Endothelial cell (in vitro differentiated cells): Measurements from ENCODE around the gene PEX16. TPM values are rescaled to one million over a fixed set of nuclear protein-coding genes. Genes with fewer than 3 reads are reported as not detected.

ENCODE experiments used
- DNase-seq: peaks from one replicate; pipeline ENCODE4 v3.0.0; 2021; ENCODE audit warnings: low spot score
- H3K27ac Mint-ChIP-seq: one replicate; pipeline ENCODE4 v1.8.0; 2021; ENCODE audit warnings: mixed read lengths, inconsistent platforms; ENCODE audit not compliant: unreplicated experiment
- H3K27me3 Mint-ChIP-seq: one replicate; pipeline ENCODE4 v1.8.0; 2021; ENCODE audit warnings: mild to moderate bottlenecking, moderate library complexity, mixed read lengths, inconsistent platforms; ENCODE audit not compliant: unreplicated experiment
- H3K36me3 Mint-ChIP-seq: one replicate; pipeline ENCODE4 v1.8.0; 2021; ENCODE audit warnings: mild to moderate bottlenecking, low read depth, mixed read lengths, inconsistent platforms; ENCODE audit not compliant: unreplicated experiment
- H3K4me1 Mint-ChIP-seq: one replicate; pipeline ENCODE4 v1.8.0; 2021; ENCODE audit warnings: mild to moderate bottlenecking, mixed read lengths, inconsistent platforms; ENCODE audit not compliant: unreplicated experiment
- H3K4me3 Mint-ChIP-seq: one replicate; pipeline ENCODE4 v1.8.0; 2021; ENCODE audit warnings: mild to moderate bottlenecking, mixed read lengths, inconsistent platforms; ENCODE audit not compliant: unreplicated experiment
- H3K9me3 Mint-ChIP-seq: one replicate; pipeline ENCODE4 v1.8.0; 2021; ENCODE audit warnings: mixed read lengths, inconsistent platforms; ENCODE audit not compliant: unreplicated experiment
- CTCF ChIP-seq: fragments of 200-600 bp; sonication (generic); IDR thresholded peaks from one replicate; pipeline ENCODE4 v1.5.0; 2021; ENCODE audit warnings: antibody characterized with exemption; ENCODE audit not compliant: unreplicated experiment
- total RNA-seq: library from RNA; stranded (reverse); fragmentation: NEBNext Ultra II Directional; extraction: Animal tissue kit (Norgen Biotek cat#: 25700); gene quantifications from one replicate; pipeline ENCODE4 v1.2.1, GENCODE V29; 2021; ENCODE audit not compliant: unreplicated experiment

The PEX16 gene
- total RNA-seq, 1 donor from 2014 or later, result 28.1 TPM

- Mint-ChIP-seq H3K27me3 (peaks cover 17% of the 10 kb centered on the region), H3K4me1 (no peaks in the 10 kb centered on the region), H3K9me3 (no peaks in the 10 kb centered on the region), H3K27ac (no peak overlapping the region), H3K4me3 (no peak overlapping the region), H3K36me3 (peaks cover 3% of the 10 kb centered on the region)
- DNase-seq, result no peak
- no peak for TF ChIP-seq CTCF
Observed at GRCh38 chr11:45890886-45891550, 26.7 kb downstream of the PEX16 start.

GRCh38 chr11:45889966-45890365 lies 27.7 kb downstream of the PEX16 start:
- DNase-seq, result no peak
- H3K9me3 Mint-ChIP-seq, result no peaks in the 10 kb centered on the region
- H3K27me3 Mint-ChIP-seq, result peaks cover 16% of the 10 kb centered on the region
- H3K36me3 Mint-ChIP-seq, result peaks cover 3% of the 10 kb centered on the region
- H3K4me3 Mint-ChIP-seq, result no peak overlapping the region
- no peak for TF ChIP-seq CTCF
- H3K4me1 Mint-ChIP-seq, result no peaks in the 10 kb centered on the region
- no peak overlapping the region for H3K27ac Mint-ChIP-seq

- Mint-ChIP-seq H3K27me3 (peaks cover 18% of the 10 kb centered on the region), H3K4me3 (no peak overlapping the region), H3K4me1 (no peaks in the 10 kb centered on the region), H3K36me3 (peaks cover 3% of the 10 kb centered on the region), H3K27ac (no peak overlapping the region), H3K9me3 (no peaks in the 10 kb centered on the region)
- no peak for DNase-seq
- TF ChIP-seq CTCF, result no peak
Observed at GRCh38 chr11:45889555-45889954, 28.1 kb downstream of the PEX16 start.

- no peak for TF ChIP-seq CTCF
- Mint-ChIP-seq H3K27ac (no peak overlapping the region), H3K36me3 (peaks cover 3% of the 10 kb centered on the region), H3K9me3 (no peaks in the 10 kb centered on the region), H3K4me1 (no peaks in the 10 kb centered on the region), H3K27me3 (peaks cover 20% of the 10 kb centered on the region), H3K4me3 (no peak overlapping the region)
- DNase-seq, result no peak
Observed at GRCh38 chr11:45887587-45887986, 30.1 kb downstream of the PEX16 start.

GRCh38 chr11:45886816-45887520 lies 30.7 kb downstream of the PEX16 start:
- TF ChIP-seq CTCF, result no peak
- Mint-ChIP-seq H3K4me3 (no peak overlapping the region), H3K4me1 (no peaks in the 10 kb centered on the region), H3K36me3 (peaks cover 6% of the 10 kb centered on the region), H3K27ac (no peak overlapping the region), H3K27me3 (peaks cover 18% of the 10 kb centered on the region), H3K9me3 (no peaks in the 10 kb centered on the region)
- DNase-seq, result no peak
